Stimulated activated CD8-positive, alpha-beta memory T cell treated with anti-CD3 and anti-CD28 coated beads, Interleukin-15, amount 100 ng/mL, for 4 hours (primary cell): Measurements from ENCODE around the gene ZBP1.
A peak's percentile ranks its signal among the peaks of the same experiment; 100 is the strongest.

Source experiments
- DNase-seq, 2 donors: peaks; one replicate each; pipeline ENCODE4 v3.0.0-alpha.2; 2020; ENCODE audit warnings: low read depth in 2 of 2

Gene ZBP1

GRCh38 chr20:57658447-57658832 lies 38.2 kb upstream of the ZBP1 start:
- DNase-seq, result no peak

GRCh38 chr20:57657535-57658446 lies 37.6 kb upstream of the ZBP1 start:
- DNase-seq, result peak in 1 of 2 donors; percentile 13

- DNase-seq, result no peak
These were observed 36.8 kb upstream of the ZBP1 start for GRCh38 chr20:57656821-57657534.

GRCh38 chr20:57656252-57656820 lies 36.1 kb upstream of the ZBP1 start:
- no peak for DNase-seq

GRCh38 chr20:57655809-57656155 lies 35.6 kb upstream of the ZBP1 start:
- no peak for DNase-seq

GRCh38 chr20:57654998-57655808 lies 35.0 kb upstream of the ZBP1 start:
- no peak for DNase-seq

- peak in 1 of 2 donors; percentile 27 for DNase-seq
These were observed 34.3 kb upstream of the ZBP1 start for GRCh38 chr20:57654363-57654997.

- no peak for DNase-seq
These were observed 33.7 kb upstream of the ZBP1 start for GRCh38 chr20:57653910-57654309.

- no peak for DNase-seq
These were observed 33.3 kb upstream of the ZBP1 start for GRCh38 chr20:57653546-57653900.

- no peak for DNase-seq
These were observed 32.6 kb upstream of the ZBP1 start for GRCh38 chr20:57652606-57653545.

GRCh38 chr20:57651881-57652605 lies 31.8 kb upstream of the ZBP1 start:
- DNase-seq, result no peak

GRCh38 chr20:57650756-57651483 lies 30.7 kb upstream of the ZBP1 start:
- no peak for DNase-seq

GRCh38 chr20:57650266-57650665 lies 30.0 kb upstream of the ZBP1 start:
- DNase-seq, result no peak

GRCh38 chr20:57649617-57650015 lies 29.4 kb upstream of the ZBP1 start:
- no peak for DNase-seq

GRCh38 chr20:57648878-57649616 lies 28.8 kb upstream of the ZBP1 start:
- no peak for DNase-seq

GRCh38 chr20:57647933-57648785 lies 27.9 kb upstream of the ZBP1 start:
- no peak for DNase-seq
